SK-N-SH (cell line): ENCODE data around the gene JADE3. TPM values are rescaled to one million over a fixed set of nuclear protein-coding genes. Genes with fewer than 3 reads are reported as not detected.

Source experiments
- CTCF ChIA-PET: fragments of 300-600, 350-600 bp; formaldehyde crosslinking; extraction: SDS; loops from one replicate; lab custom pipeline; 2021; lab: Yijun Ruan, JAX
- POLR2A ChIA-PET: fragments of 350-600 bp; sonication (Branson Sonifier 250); formaldehyde crosslinking; extraction: SDS; loops from one replicate; lab custom pipeline; 2020; ENCODE audit warnings: antibody characterized with exemption, inconsistent platforms; lab: Yijun Ruan, JAX
- DNase-seq: peaks from one replicate; pipeline ENCODE4 v3.0.0; 2012
- H2AFZ ChIP-seq: fragments of 200-600 bp; sonication (generic); 2 replicates; pipeline ENCODE4 v1.8.1; 2016; ENCODE audit warnings: antibody characterized with exemption, mild to moderate bottlenecking, low read depth
- H3F3A ChIP-seq: fragments of 200-600 bp; sonication (generic); replicated peaks from 2 replicates; pipeline ENCODE3; 2016; ENCODE audit warnings: antibody characterized with exemption, mild to moderate bottlenecking; ENCODE audit not compliant: insufficient read depth
- H3K27ac ChIP-seq, 2 experiments: fragments of 200-500 bp in 1 of 2; fragments of 200-600 bp in 1 of 2; sonication (Bioruptor generic) in 1 of 2; sonication (generic), shearing (Covaris generic) in 1 of 2; 2 replicates each; pipeline versions ENCODE4 v1.5.1 to v1.6.1; 2014 to 2016; ENCODE audit warnings: low read depth in 2 of 2, inconsistent platforms in 1 of 2, low read length in 1 of 2, mild to moderate bottlenecking in 1 of 2, mixed read lengths in 1 of 2
- H3K27me3 ChIP-seq: fragments of 200-600 bp; sonication (generic), shearing (Covaris generic); 2 replicates; pipeline ENCODE4 v1.6.1; 2016; ENCODE audit warnings: mixed run types; ENCODE audit not compliant: insufficient read depth
- H3K36me3 ChIP-seq, 2 experiments: fragments of 200-500 bp in 1 of 2; fragments of 200-600 bp in 1 of 2; sonication (Bioruptor generic) in 1 of 2; sonication (generic) in 1 of 2; replicated peaks in 1 of 2; 2 replicates each; pipeline versions ENCODE3 to v1.5.1; 2014 to 2016; ENCODE audit warnings: low read length in 1 of 2, mild to moderate bottlenecking in 1 of 2; ENCODE audit not compliant: insufficient read depth in 2 of 2, control insufficient read depth in 1 of 2
- H3K4me1 ChIP-seq, 2 experiments: fragments of 200-500 bp in 1 of 2; fragments of 200-600 bp in 1 of 2; sonication (Bioruptor generic) in 1 of 2; sonication (generic), shearing (Covaris generic) in 1 of 2; 2 replicates each; pipeline versions ENCODE4 v1.5.1 to v1.6.1; 2014 to 2016; ENCODE audit warnings: low read depth in 1 of 2, low read length in 1 of 2, mixed run types in 1 of 2; ENCODE audit not compliant: insufficient read depth in 2 of 2, control insufficient read depth in 1 of 2
- H3K4me2 ChIP-seq: fragments of 200-600 bp; sonication (generic), shearing (Covaris generic); 2 replicates; pipeline ENCODE4 v1.6.1; 2017; ENCODE audit warnings: mixed run types
- H3K4me3 ChIP-seq, 2 experiments: fragments of 200-500 bp in 1 of 2; fragments of 200-600 bp in 1 of 2; sonication (Bioruptor generic) in 1 of 2; sonication (generic), shearing (Covaris generic) in 1 of 2; 2 replicates each; pipeline versions ENCODE4 v1.5.1 to v1.8.1; 2014 to 2016; ENCODE audit warnings: low read depth in 2 of 2, inconsistent platforms in 1 of 2, low read length in 1 of 2, mild to moderate bottlenecking in 1 of 2, mixed read lengths in 1 of 2, moderate library complexity in 1 of 2
- H3K79me2 ChIP-seq: fragments of 200-600 bp; sonication (generic); 2 replicates; pipeline ENCODE4 v1.8.1; 2017; ENCODE audit warnings: mild to moderate bottlenecking; ENCODE audit not compliant: insufficient read depth
- H3K9ac ChIP-seq: fragments of 200-600 bp; sonication (generic); 2 replicates; pipeline ENCODE4 v1.6.1; 2017; ENCODE audit warnings: mixed run types
- H3K9me2 ChIP-seq: fragments of 200-600 bp; sonication (generic); 2 replicates; pipeline ENCODE4 v1.6.1; 2017; ENCODE audit warnings: mixed run types
- H3K9me3 ChIP-seq: fragments of 200-600 bp; sonication (generic); 2 replicates; pipeline ENCODE4 v1.6.1; 2017; ENCODE audit warnings: mixed run types, mild to moderate bottlenecking, moderate library complexity
- H4K20me1 ChIP-seq: fragments of 200-600 bp; sonication (generic); 2 replicates; pipeline ENCODE4 v1.6.1; 2017; ENCODE audit warnings: mild to moderate bottlenecking, mixed run types; ENCODE audit not compliant: insufficient read depth
- ELF1 ChIP-seq: IDR thresholded peaks from 2 replicates; pipeline ENCODE4 v1.4.0; 2012
- FOXJ3 ChIP-seq: sonication (generic); formaldehyde crosslinking; IDR thresholded peaks from 2 replicates; pipeline ENCODE4 v1.5.1; 2020; ENCODE audit warnings: mild to moderate bottlenecking, missing genetic modification reagents
- FOXM1 ChIP-seq: IDR thresholded peaks from 2 replicates; pipeline ENCODE4 v1.4.0; 2012; ENCODE audit warnings: low read depth, mild to moderate bottlenecking
- GABPA ChIP-seq: IDR thresholded peaks from 2 replicates; pipeline ENCODE4 v1.4.0; 2012; ENCODE audit warnings: low read depth, mild to moderate bottlenecking
- MAX ChIP-seq: IDR thresholded peaks from 2 replicates; pipeline ENCODE4 v1.4.0; 2012; ENCODE audit warnings: low read depth
- MEF2A ChIP-seq: IDR thresholded peaks from 2 replicates; pipeline ENCODE4 v1.4.0; 2012; ENCODE audit warnings: low read depth, borderline replicate concordance
- NFIC ChIP-seq: IDR thresholded peaks from 2 replicates; pipeline ENCODE4 v1.4.0; 2012; ENCODE audit warnings: borderline replicate concordance
- NRF1 ChIP-seq: IDR thresholded peaks from 2 replicates; pipeline ENCODE4 v1.6.1; 2012; ENCODE audit warnings: low read depth, mild to moderate bottlenecking, low read length
- RCOR1 ChIP-seq: fragments of 150-350 bp; IDR thresholded peaks from 2 replicates; pipeline ENCODE4 v1.6.1; 2017; ENCODE audit warnings: antibody characterized with exemption, low read length
- TEAD4 ChIP-seq: IDR thresholded peaks from 2 replicates; pipeline ENCODE4 v1.4.0; 2012; ENCODE audit warnings: mild to moderate bottlenecking, borderline replicate concordance; ENCODE audit not compliant: insufficient read depth
- WGBS: methylation state at CpG from one replicate; pipeline ENCODE4 v1.1.6; 2017; ENCODE audit warnings: low lambda C conversion rate; 5-methylcytosine and 5-hydroxymethylcytosine counted together
- polyA plus RNA-seq, 3 experiments: library from polyadenylated mRNA; depleted of rRNA; stranded (reverse); fragments of >200 nt; gene quantifications; 2 replicates each; pipeline ENCODE4 v1.2.3, GENCODE V29; 2012
- TF ChIP-seq, protein P1 (sequence below): fragments of 200-600 bp; sonication (generic); IDR thresholded peaks from 2 replicates; pipeline ENCODE4 v1.6.1; 2017; ENCODE audit warnings: antibody characterized with exemption, mild to moderate bottlenecking, moderate library complexity
- TF ChIP-seq, protein P2 (sequence below): fragments of 150-350 bp; IDR thresholded peaks from 2 replicates; pipeline ENCODE4 v1.6.1; 2017; ENCODE audit warnings: antibody characterized with exemption, low read length, low read depth, borderline replicate concordance
- TF ChIP-seq, protein P3 (sequence below): IDR thresholded peaks from 2 replicates; pipeline ENCODE4 v1.6.1; 2012; ENCODE audit warnings: mild to moderate bottlenecking, low read depth, low read length, moderate library complexity

The JADE3 gene
- polyA plus RNA-seq, 1 of the 3 experiments (the other 2 are of a cell fraction) = 3.0 TPM

GRCh38 chrX:47063179-47063578 is 151.0 kb downstream of the JADE3 start:
- Histone ChIP-seq H3F3A (no peaks in the 10 kb centered on the region), H3K36me3 (peaks cover 0 to 3% of the 10 kb centered on the region in 2 experiments), H3K27ac (no peak overlapping the region), H3K9me3 (no peaks in the 10 kb centered on the region), H3K4me2 (no peak overlapping the region), H3K27me3 (no peaks in the 10 kb centered on the region; the same call in 1 of the 2 replicates), H3K9ac (no peak overlapping the region), H2AFZ (no peak overlapping the region), H4K20me1 (no peaks in the 10 kb centered on the region), H3K4me1 (no peaks in the 10 kb centered on the region), H3K9me2 (no peaks in the 10 kb centered on the region), H3K79me2 (no peaks in the 10 kb centered on the region), H3K4me3 (no peak overlapping the region)
- no peak for DNase-seq
- POLR2A ChIA-PET = no interaction called here
- TF ChIP-seq NFIC (no peak), MAX (no peak)
- TF ChIP-seq, protein P1, sequence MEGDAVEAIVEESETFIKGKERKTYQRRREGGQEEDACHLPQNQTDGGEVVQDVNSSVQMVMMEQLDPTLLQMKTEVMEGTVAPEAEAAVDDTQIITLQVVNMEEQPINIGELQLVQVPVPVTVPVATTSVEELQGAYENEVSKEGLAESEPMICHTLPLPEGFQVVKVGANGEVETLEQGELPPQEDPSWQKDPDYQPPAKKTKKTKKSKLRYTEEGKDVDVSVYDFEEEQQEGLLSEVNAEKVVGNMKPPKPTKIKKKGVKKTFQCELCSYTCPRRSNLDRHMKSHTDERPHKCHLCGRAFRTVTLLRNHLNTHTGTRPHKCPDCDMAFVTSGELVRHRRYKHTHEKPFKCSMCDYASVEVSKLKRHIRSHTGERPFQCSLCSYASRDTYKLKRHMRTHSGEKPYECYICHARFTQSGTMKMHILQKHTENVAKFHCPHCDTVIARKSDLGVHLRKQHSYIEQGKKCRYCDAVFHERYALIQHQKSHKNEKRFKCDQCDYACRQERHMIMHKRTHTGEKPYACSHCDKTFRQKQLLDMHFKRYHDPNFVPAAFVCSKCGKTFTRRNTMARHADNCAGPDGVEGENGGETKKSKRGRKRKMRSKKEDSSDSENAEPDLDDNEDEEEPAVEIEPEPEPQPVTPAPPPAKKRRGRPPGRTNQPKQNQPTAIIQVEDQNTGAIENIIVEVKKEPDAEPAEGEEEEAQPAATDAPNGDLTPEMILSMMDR = no peak
- WGBS = 57% methylated on average over 2 of the region's 2 CpGs
- CTCF ChIA-PET = no interaction called here

DNA sequence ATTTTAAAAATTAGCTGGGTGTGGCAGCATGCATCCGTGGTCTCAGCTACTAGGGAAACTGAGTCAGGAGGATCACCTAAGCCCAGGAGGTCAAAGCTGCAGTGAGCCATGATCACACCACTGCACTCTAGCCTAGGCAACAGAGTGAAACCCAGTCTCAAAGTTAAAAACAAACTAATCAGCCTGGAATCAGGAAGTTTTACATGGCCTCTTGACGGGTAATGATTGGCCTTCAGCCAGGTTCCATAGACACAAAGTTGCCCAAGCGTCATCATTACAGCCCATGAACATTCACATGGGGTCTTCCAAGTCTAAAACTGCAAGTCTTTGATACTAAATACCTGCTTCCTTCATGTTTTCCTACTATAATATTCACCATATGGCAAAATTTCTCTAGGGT is 156.0 kb downstream of the JADE3 start:
- TF ChIP-seq, protein P2, sequence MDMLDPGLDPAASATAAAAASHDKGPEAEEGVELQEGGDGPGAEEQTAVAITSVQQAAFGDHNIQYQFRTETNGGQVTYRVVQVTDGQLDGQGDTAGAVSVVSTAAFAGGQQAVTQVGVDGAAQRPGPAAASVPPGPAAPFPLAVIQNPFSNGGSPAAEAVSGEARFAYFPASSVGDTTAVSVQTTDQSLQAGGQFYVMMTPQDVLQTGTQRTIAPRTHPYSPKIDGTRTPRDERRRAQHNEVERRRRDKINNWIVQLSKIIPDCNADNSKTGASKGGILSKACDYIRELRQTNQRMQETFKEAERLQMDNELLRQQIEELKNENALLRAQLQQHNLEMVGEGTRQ = no peak
- TF ChIP-seq GABPA = no peak
- TF ChIP-seq NRF1 = no peak
- TF ChIP-seq ELF1 = no peak
- no peak for TF ChIP-seq FOXJ3 (CRISPR knock-in tag)
- TF ChIP-seq TEAD4 = no peak
- TF ChIP-seq, protein P3, sequence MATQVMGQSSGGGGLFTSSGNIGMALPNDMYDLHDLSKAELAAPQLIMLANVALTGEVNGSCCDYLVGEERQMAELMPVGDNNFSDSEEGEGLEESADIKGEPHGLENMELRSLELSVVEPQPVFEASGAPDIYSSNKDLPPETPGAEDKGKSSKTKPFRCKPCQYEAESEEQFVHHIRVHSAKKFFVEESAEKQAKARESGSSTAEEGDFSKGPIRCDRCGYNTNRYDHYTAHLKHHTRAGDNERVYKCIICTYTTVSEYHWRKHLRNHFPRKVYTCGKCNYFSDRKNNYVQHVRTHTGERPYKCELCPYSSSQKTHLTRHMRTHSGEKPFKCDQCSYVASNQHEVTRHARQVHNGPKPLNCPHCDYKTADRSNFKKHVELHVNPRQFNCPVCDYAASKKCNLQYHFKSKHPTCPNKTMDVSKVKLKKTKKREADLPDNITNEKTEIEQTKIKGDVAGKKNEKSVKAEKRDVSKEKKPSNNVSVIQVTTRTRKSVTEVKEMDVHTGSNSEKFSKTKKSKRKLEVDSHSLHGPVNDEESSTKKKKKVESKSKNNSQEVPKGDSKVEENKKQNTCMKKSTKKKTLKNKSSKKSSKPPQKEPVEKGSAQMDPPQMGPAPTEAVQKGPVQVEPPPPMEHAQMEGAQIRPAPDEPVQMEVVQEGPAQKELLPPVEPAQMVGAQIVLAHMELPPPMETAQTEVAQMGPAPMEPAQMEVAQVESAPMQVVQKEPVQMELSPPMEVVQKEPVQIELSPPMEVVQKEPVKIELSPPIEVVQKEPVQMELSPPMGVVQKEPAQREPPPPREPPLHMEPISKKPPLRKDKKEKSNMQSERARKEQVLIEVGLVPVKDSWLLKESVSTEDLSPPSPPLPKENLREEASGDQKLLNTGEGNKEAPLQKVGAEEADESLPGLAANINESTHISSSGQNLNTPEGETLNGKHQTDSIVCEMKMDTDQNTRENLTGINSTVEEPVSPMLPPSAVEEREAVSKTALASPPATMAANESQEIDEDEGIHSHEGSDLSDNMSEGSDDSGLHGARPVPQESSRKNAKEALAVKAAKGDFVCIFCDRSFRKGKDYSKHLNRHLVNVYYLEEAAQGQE = no peak
- TF ChIP-seq MEF2A = no peak
- TF ChIP-seq, protein P1 = no peak
- TF ChIP-seq RCOR1 = no peak
- TF ChIP-seq FOXM1 = no peak
- Histone ChIP-seq H2AFZ (no peak overlapping the region), H3K9me2 (no peaks in the 10 kb centered on the region), H3K9me3 (no peaks in the 10 kb centered on the region), H3K4me1 (no peaks in the 10 kb centered on the region), H3K36me3 (no peaks in the 10 kb centered on the region), H3K4me2 (no peak overlapping the region), H3F3A (no peaks in the 10 kb centered on the region), H3K79me2 (no peaks in the 10 kb centered on the region), H3K27ac (no peak overlapping the region), H4K20me1 (no peaks in the 10 kb centered on the region), H3K27me3 (no peaks in the 10 kb centered on the region; the same call in none of the 2 replicates), H3K4me3 (no peak overlapping the region), H3K9ac (no peak overlapping the region)
- ChIA-PET POLR2A (no interaction called here), CTCF (interaction anchor here (1.0 kb wide), 1 partner anchor 27 kb away, joined by 3 read pairs; no protein-coding TSS in a partner anchor)
- no peak for DNase-seq
- 43% methylated on average over 2 of the region's 3 CpGs for WGBS
